HG03159 (cell line): Measurements from ENCODE around the gene PRM3.

Experiments
- ATAC-seq: cut with Tn5 transposase; IDR thresholded peaks from one replicate; pipeline ENCODE4 v1.9.1; 2021; ENCODE audit warnings: mild to moderate bottlenecking, moderate library complexity; ENCODE audit not compliant: unreplicated experiment

Gene PRM3

DNA sequence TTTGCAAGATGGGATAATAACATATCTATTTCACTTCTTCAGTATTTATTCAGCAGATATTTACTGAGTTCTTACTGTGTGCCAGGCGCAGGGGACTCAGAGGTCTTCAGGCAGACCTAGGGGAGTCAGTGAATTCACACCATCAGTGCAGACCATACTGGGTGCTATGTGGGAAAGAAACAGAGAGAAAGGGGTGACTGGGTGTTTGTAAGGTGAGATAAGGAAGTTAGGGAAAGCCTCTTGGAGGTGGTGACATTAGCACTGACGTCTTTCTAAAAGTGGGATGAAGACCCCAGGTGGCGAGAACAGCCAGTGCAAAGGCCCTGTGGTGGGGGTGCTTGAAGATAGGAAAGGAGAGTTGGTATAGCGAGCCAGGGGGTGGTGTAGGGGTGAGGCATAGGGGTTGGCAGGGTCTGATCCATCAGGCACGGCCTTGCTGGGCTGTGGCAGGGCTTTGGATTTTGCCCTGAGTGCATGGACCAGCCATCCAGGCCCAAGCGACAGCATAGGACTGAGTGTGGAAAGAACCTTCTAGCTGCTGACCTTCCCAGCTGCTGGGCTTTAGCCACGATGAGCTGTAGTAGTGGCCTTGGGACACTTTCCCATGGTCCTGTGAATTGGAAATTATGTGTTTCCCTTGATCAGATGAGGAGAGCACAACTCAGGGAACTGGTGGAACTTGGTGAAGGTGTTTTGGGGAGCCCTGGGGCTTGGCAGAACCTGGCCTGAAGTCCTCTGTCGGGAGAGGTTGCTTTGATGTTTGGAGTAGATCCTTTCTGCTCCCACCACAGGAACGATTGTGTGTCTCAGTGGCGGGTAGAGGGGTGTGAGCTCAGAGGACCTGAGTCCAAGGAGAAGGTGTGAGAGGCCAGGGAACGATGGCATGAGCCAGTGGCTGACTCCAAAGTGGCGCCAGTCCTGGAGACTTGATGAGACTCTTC lies 13.5 kb downstream of the PRM3 start:
- ATAC-seq: no peak

DNA sequence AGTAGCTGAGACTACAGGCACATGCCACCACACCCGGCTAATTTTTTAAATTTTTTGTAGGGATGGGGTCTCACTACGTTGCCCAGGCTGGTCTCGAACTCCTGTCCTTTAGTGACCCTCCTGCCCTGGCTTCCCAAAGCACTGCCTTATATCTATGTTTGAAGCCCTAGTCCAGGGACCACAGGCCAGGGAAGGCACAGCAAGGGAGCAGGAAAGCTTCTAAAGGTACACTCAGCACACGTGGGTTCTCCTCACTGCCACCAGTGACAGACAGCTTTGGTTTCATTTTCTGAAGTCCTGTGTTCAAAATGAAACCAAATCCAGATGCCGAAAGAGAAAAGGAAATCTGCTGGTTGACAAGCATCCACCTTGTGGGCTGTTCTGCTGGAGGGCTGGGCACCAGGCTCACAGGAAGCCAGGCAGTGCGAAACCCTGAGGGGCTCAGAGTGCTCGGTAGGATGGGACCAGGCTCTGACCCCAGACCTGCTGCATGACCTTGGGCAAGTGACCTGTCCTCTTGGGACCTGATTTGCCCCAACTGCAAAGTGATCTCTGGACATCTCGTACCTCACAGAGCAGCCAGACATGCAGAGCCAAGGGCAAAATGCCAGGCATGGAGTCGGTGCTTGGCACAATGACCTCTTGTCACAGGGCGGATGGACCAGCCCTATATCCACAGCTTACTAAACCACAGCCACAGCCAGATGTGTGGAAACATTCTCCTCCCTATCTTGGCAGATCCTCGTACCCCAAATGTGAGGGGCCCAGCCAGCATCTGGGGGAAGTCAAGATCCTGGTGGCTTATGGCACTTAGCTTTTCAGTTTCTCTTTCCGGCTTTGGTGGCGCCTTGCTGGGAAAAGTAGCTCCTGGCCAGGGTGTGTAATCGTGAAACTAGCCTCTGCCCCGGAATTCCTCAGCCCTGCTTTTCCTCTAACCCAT lies 14.6 kb downstream of the PRM3 start:
- peak; percentile 22 for ATAC-seq

DNA sequence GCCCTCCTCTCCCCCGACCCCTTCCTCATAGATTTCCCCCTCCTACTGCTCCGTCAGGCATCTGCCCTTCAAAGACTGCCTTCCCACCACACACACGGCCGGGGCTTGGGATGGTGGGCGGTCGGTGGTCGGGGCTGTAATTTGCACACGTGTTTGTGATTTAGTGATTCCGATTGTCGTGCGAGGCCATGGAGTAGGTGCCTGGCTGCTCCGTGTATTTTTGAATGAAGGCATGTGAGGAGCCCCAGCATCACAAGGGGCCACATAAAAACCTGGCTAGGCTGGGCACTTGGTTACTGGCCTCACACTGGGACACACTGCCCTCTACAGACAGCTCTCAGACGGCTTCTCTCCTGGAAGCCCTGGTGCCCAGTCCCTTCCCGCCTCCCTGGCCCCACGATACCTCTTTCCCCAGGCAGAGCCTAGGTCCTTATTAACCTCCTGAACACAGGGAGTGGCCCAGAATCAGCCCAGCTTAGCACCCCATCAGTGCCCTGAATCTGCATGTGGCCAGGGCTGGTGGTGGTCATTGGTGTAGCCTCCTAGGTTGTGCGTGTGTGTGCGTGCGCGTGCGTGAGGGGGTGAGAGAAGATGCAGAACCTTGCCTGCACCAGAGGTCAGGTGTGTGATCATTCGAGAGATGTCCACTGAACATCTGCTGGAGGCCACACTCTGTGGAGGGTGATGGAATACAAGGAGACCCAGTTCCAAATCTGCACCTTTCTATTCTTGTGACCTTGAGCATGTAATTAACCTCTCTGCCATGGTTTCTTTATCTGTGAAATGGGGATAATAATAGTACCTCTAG lies 16.1 kb downstream of the PRM3 start:
- ATAC-seq: no peak

DNA sequence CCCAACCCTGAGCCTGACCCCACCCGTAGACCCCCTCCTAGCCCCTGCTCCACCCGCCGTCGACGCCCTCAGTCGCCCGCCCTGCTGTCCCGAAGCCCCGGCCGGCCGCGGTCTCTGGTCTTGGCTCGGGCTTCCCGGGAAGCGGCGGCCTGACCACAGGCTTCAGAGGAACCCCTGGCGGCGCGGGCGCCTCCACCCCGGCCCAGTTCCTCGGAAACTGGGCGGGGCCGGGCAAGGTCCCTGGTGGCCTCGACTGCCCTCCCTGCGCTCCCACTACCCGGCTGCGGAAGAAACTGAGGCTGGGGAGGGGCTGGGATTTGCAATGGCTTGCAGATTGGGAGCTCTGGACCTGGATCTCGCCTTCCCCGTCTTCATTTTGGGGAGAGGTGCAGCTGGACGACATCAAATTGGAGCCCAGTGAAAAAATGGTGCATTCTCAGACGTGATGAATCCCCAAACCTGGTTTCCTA lies 16.7 kb downstream of the PRM3 start:
- ATAC-seq: no peak

DNA sequence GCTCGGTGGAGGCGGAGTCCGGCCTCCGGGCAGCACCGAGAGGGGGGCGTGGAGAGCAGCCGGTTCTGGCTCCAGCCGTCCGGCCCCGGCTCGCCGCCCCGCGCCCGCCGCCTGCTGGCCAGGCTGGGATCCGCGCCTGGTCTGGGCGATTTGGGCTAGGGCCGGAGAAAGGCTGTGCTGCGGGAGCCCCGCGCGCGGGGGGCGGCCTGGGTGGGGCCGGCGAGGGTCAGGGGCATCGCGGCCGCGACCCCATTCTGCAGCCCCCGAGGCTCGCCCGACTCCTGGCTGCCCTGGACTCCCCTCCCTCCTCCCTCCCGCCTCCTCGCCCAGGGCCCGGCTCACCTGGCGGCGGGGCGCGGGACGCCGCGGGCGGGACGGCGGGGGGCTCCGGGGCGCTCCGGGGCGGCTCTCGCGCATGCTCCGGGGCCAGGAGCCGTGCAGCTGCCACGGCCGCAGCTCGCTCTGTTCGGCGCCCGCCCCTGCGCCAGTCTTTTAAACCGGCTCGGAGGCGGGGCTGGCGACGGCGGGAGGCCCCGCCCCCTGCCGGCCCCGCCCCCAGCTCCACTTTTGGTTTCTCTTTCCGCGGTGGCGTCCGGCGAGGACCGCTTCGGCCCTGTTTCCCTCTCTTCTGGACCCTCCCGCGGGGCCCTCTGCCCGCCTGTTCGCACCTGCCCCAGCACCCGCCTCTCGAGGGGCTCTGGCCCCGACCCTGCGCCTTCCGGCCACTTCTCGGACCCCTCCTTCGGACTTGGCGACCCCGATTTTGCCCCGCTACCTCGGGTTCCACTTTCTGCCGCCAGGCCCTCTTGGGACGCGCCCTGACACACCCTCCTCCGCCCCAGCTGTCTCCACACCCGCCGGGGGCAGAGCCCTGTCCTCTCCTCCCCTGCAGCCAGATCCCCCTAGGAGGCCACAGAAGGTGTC lies 17.4 kb downstream of the PRM3 start, which contains the start of gene SOCS1:
SOCS1 (minus strand) TSS at position 468 of the 924 bp plus-strand sequence. CDS start 726 bp downstream, outside the sequence.
- peak; percentile 49 for ATAC-seq

DNA sequence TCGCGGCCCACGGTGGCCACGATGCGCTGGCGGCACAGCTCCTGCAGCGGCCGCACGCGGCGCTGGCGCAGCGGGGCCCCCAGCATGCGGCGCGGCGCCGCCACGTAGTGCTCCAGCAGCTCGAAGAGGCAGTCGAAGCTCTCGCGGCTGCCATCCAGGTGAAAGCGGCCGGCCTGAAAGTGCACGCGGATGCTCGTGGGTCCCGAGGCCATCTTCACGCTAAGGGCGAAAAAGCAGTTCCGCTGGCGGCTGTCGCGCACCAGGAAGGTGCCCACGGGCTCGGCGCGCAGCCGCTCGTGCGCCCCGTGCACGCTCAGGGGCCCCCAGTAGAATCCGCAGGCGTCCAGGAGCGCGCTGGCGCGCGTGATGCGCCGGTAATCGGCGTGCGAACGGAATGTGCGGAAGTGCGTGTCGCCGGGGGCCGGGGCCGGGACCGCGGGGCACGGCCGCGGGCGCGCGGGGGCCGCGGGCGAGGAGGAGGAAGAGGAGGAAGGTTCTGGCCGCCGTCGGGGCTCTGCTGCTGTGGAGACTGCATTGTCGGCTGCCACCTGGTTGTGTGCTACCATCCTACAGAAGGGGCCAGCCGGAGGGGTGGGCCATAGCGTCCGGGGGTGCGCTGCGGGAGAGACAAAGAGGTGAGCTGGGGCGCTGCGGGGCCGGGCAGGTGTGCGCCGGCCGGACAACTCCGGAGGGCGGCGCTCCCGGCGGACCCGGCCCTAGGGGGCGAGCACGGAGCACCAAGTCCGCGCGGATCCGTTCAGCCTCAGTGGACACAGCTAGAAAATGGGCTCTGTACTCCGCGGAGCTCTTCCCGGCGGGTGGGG lies 18.3 kb downstream of the PRM3 start:
- ATAC-seq: no peak

DNA sequence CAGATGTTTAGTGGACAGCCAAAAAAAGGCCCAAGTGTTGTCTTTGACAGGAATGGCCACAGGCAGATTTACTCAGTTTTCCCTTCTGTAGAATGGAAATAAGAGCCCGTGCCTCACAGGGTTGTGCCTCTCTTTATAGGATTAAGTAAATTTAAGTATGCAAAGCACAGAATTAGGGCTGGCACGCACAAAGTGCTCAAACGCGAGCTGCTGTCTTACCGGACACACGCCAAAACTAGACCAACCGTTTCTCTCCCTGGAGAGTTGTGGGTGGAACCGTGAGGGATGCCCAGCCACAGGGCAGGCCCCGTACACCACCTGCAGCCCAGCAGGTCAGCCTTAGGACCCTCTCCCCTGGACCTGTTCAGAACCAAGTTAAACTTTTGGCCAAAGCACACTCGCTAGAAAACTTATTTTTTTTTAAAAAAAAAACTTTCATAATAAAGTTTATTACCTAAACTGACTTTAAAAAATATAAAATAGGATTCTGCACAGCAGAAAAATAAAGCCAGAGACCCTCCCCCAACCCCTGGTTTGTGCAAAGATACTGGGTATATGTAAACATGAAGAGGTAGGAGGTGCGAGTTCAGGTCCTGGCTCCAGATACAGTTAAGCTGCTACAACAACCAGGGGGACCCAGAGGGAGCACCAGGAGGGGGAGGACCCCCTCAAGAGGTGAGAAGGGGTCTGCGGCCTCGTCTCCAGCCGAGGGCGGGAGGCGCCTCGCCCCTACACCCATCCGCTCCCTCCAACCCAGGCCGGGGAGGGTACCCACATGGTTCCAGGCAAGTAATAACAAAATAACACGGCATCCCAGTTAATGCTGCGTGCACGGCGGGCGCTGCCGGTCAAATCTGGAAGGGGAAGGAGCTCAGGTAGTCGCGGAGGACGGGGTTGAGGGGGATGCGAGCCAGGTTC lies 19.2 kb downstream of the PRM3 start:
- no peak for ATAC-seq

DNA sequence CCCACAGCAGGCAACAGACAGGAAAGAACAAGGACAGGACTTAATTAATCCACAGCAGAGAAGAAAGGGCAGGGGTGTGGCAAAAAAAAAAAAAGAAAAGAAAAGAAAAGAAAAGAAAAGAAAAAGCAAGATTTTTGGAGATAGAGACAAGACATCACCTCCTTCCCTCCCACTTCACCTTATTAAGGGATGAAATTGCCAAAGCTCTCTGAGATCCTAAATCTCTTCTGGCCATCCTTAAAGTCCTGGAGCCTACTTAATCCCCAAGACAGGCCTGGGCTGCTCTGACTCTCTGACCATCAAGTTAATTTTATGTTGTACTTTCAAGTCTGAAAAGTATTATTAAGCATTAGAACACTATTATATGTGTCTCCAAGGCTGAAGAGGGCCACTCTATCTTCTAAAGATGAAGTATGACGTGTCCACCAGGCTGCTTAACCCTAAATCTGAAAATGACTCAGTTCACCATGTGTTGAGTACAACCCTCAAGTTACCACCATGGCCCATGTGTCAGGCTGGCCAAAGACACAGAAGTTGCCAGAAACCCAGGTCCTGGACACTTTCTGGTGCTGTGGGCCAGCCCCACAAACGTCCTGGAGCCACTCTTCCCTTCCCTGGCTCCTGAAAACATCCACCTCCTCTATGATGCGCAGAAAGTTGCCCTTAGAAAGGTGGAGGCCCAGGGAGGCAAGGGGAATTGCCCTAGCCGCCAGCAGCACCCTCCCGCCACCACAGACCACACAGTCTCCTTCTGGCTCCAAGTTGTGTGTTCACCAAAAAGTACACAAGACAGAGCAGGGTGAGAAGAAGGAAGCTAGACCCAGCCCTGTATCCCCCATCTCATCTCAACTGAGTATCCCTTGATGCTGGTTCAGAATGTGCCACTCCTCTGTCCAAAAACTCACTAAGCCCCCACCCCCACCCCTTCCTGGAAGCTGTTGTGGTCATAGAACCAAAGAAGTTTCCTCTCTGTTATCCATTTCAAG lies 20.1 kb downstream of the PRM3 start:
- ATAC-seq: no peak

DNA sequence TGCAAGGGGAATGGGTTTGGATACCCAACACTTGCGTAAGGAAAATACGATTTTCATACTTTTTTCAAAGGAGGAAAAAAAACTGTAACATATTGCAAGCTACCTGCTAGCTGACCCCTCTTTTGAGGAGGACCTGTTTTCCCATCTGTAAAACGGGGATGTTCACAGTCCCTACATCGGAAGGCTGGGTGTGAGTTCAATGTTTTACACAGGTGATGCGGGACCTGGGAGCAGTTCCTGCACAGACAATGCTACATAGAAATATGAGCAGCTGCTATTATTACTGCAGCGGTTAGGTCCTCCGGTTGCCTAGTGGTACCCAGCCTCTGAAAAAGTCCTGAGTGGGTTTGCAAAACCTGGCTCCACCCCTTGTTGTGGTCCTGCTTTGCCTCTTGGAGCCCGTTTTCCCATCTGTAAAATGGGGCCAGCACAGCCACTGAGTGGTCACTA lies 20.9 kb downstream of the PRM3 start:
- ATAC-seq: no peak

DNA sequence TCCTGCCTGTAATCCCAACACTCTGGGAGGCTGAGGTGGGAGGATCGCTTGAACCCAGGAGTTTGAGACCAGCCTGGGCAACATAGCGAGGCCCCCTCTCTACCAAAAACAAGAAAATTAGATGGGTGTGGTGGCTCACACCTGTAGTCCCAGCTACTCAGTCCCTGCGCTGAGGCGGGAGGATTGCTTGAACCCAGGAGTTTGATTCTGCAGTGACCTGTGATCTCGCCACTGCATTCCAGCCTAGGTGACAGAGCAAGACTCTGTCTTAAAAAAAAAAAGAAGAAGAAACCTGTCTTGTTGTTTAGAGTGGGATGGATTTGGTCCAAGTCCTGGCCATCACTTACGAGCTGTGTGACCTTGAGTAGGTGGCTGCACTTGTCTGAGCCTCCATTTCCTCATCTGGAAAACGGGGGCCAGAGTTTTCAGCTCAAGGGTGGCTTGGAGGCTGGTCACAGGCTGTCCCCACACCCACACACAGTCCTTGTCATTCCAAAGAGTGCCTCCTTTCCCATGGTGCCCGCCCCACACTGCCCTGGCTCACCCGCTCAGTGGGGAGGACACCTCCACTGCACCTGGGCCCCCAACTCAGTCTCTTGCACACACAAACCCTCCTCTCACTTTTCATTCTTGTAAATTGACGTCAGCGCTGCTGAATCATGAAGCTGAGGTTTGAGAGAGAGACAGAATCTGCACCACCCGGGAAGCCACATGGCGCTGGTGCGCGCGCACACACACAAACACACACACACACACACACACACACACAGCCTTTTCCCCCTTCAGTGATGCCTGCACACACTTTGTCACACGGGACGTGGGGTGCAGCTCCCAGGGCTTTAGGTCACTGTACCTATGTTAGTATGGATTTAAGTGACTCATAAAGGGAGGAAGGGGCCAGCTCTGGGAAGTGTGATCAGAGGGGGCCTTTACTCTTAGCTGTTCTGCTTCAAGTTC lies 21.6 kb downstream of the PRM3 start:
- ATAC-seq: no peak

DNA sequence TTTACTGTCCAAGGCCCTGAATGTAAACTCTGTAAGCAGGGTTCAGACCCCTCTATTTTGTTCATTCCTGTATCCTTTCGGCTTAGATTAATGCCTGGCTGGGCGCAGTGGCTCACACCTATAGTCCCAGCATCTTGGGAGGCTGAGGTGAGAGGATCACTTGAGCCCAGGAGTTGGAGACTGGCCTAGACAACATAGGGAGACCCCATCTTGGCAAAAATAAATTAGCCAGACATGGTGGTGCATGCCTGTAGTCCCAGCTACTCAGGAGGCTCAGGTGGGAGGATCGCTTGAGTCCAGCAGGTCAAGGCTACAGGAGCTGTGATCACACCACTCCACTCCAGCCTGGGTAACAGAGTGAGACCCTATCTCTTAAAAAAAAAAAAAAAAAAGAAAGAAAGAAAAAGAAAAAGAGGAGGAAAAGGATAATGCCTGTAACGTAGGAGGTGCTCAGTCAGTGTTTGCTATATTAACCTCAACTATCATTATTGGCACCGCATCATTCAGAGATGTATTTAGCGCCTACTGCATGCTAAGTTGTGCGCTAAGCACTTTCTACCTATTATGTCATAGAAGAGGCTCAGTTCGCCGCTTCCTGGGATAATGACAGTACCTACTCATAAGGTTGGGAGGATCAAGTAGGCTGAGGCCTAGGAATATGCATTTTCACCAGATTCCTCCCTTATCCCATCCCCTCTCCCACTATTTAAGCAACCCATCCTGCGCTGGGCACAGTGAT lies 22.5 kb downstream of the PRM3 start:
- no peak for ATAC-seq

DNA sequence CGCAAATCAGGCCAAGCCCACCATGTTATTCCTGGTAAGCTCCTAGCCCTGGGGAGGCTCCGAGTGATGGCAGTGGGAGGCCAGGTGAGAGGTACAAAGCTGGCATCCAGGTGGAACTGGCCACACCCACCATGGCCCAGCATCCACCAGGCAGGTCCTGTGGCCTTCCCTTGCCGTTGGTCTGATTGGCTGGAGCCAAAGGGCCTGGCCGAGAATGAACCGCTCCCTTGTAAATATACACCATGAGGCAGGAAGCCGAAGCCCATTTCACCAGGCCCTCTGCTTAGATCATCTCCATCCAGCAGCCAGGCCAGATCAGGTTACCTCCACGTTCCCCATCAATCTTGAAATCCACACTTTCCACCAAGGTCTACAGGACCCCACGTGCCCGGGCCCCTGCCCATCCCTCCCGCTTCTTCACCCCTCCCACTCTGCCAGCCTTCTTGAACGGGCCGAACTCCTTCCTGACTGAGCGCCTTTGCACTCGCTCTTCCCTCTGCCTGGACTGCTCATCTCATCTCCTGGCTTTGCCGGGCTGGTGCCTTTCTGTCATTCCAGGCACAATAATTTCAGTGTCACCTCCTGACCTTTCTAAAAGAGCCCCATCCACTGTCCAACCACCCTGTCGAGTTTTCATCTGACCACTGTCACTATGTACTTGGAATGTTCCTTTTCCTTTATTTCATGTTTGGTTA lies 23.2 kb downstream of the PRM3 start:
- no peak for ATAC-seq

DNA sequence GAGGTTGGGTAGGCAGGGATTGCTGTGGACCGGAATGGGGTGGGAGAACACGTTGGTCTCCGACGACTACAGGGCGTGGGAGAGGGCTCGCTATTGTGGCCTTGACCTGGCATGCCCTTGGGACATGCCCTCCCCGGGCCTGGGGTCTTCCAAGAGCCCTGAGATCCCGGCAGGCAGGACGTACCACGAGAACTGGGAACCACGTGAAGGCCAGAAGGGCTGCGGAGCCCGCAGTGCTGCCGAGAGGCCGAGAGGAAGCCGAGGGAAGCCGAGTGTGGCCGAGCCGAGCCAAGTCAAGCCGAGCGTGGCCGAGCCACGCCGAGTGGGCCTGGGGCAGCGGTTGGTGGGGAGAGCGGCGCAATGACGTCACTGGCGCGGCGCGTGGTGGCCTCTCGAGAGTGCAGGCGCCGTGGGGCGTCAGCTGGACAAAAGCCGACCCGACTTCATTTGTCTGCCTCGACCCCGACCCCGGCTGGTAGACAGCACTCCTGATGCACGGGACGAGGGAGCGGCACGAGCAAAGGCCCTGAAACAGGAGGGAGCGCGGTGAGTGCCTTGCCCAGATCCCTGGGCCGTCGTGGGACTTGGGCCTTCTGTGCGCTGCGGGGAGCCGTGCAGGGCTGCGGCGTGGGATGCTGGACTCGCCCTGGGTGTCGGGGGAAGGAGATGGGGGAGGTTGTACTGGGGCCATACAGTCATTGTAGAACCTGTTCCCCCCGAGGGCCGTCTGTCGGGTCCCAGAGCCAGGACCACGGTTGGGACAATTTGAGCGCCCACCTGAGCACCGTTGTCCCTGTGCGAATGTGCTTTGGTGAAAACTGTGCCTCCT lies 24.0 kb downstream of the PRM3 start:
- ATAC-seq: no peak
